GM19023 (cell line): ENCODE data around the gene RAD23A.

ENCODE experiments used
- ATAC-seq: cut with Tn5 transposase; IDR thresholded peaks from one replicate; pipeline ENCODE4 v1.9.1; 2021; ENCODE audit warnings: mild to moderate bottlenecking, moderate library complexity; ENCODE audit not compliant: unreplicated experiment

Gene RAD23A

DNA sequence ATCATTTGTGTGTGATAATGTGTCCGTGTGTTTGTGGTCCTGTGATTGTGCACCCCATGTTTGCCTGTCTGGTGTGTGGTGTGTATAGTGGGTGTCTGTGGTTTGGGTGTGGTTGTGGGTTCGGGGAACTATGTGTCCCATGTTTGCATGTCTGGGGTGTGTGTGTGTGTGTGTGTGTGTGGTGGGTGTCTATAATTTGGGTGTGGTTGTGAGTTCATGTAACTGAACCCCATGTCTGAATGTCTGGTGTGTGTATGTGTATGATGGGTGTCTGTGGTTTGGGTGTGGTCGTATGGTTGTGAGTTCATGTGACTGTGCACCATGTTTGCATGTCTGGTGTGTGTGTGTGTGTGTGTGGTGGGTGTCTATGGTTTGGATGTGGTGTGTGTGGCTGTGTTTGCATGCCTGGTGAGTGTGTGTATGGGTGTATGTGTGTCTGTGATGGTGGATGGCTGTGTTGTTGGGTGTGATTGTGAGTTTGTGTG is 38.5 kb downstream of the RAD23A start:
- ATAC-seq: no peak

DNA sequence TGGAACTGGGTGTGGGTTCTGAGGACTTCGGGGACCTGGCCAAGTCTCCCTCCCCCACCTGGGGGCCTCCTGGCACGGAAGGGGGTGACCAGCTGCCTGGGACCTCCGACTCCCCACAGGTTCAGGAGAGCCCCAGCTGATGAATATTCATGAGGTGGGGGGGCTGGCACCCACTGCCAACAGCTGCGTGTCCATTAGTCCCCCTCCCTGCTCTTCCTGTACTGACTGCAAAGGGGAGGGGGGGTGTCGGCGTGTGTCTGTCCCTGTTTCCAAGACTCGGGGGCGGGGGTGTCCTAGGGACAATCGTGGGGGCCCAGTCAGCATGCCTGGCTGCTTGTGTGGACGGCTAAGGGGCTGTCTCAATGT is 39.0 kb downstream of the RAD23A start:
- ATAC-seq: no peak

DNA sequence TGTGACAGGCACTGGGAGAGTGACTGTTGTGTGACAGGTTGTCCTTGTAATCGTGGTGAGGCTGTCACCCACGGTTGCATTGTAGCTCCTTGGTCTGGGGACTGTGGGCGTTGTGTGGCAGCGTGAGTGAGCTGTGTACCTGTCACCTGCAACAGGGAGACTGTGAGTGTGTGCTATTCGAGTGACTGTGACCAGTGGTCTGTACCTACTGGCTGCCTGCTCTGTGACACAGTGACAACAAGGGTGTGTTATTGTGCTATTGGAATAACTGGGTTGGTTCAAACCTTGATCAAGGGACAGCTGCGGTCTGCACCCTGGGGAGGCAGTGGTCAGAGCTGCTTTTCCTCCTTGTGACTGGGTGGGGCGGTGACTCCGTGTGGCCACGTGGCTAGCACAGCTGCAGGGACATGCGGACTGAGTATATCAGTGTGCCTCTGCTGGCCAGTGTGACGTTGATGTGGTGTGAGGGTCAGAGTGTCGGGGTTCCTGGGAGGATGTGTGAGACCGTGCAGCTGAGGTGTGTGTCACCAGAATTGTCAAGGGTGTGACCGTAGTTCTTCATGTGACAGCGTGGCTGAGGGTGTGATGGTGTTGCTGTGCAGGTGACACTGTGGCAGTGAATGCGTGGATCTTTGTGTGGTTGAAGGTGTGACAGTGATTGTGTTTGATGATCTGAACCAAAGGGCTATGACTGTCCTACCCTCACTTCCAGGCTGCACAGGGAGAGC is 39.6 kb downstream of the RAD23A start:
- ATAC-seq: no peak

DNA sequence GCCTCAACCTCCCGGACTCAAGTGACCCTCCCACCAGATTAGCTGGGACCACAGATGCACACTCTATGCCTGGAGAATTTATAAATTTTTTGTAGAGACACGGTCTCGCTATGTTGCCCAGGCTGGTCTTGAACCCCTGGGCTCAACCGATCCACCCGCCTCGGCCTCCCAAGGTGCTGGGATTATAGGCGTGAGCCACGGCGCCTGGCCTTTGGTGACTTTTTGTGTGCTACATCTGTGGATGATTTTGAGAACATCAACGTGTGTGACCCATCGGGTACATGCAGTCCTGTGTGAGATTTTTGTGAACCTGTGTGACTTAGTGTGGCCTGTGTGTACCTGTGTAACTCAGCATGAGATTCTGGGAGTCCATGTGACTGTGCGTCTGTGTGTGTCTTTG is 41.1 kb downstream of the RAD23A start:
- no peak for ATAC-seq

DNA sequence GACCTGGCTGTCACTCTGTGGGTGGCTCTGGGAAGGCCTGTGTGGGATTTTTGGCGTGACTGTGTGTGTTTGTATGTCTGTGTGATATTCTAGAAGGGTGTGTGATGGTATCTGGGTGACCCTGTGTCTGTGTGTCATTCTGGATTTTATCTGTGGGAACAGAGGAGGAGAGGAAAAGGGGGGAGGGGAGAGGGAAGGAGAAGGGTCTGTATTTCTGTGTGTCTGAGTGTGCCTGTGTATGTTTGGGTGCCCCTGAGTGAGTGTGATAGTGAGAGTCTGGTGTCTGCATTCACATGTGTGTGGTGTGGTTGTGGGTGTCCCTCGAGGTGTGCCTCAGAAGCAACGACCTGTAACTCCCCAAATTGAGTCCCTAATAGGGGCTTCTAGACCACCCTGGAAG is 41.5 kb downstream of the RAD23A start:
- ATAC-seq: no peak

DNA sequence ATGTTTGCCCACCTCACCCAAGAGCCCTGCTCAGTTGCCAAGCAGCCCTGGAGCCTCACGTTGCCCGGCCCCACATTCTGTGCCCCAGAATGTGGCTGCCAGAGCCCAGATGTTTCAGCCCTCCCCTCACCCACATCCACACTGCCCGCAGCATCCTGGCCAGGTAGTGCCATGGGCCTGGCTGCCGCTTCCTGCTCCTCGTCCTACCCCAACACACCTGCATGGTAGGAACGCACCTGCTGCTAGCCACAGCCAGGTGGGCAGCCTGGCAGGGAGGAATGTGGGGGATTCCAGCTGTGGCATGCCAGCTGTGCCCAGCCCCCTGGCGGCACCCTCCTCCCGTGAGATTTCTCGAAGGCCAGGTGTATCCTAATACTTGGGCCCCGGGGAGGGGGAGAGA is 42.1 kb downstream of the RAD23A start:
- no peak for ATAC-seq

DNA sequence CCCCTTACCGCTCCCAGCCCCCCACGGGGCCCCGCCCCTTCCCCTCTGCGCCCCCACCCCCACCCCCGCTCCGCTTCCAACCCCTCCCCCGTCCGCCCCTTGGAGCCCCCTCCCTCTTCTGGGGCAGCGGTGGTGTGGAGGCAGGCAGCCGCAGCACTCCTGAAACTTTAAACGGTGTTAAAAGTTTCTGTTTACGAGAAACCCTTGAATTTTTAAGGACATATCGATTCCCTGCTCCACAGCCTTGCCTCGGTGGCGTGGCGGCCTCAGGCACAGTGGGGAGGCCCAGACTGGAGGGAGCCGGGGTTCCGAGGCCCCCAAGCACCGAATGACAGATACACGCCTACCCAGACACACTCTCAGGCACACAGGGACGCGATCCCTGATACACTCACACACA is 44.8 kb downstream of the RAD23A start:
- no peak for ATAC-seq

DNA sequence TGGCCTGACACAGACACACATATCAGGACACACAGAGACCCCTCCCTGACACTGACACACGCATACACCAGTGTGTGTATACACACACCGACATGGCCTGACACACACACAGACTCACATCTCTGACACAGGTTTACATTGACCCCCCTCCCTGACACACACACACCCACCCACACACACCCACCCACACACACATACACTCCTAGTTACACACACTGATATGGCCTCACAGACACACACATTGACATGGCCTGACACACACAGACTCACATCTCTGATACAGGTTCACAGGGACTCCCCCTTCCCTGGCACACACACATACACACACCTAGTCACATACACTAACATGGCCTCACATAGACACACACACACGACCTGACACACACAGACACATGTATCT is 45.2 kb downstream of the RAD23A start:
- no peak for ATAC-seq

DNA sequence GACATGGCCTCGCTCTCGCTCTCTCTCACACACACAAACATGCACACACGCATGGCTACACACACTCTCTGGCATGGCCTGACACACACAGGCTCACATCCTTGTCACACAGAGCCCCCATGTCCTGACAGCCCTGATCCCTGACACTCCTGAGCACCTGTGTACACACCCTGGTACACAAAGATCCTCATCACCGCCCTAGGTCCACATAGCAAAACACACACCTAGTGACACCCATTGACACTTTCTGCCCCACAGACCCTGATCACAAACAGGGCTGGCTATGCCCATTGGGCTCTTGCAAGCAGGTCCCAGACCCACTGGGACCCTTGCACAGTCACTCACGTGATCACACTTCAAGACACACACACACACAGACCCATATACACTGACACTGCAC is 45.6 kb downstream of the RAD23A start:
- no peak for ATAC-seq

DNA sequence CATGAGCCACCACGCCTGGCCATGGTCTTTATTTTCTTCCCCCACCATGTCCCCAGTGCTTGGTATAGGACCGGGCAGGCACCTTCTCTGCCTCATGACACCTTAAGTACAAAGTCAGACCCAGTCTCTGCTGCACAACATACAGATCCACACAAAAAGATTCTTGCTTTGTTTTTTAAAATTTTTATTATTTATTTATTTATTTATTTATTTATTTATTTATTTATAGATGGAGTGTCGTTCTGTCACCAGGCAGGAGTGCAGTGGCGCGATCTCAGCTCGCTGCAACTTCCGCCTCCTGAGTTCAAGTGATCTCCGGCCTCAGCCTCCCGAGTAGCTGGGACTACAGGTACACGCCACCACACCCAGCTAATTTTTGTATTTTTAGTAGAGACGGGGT is 47.1 kb downstream of the RAD23A start:
- ATAC-seq: no peak

DNA sequence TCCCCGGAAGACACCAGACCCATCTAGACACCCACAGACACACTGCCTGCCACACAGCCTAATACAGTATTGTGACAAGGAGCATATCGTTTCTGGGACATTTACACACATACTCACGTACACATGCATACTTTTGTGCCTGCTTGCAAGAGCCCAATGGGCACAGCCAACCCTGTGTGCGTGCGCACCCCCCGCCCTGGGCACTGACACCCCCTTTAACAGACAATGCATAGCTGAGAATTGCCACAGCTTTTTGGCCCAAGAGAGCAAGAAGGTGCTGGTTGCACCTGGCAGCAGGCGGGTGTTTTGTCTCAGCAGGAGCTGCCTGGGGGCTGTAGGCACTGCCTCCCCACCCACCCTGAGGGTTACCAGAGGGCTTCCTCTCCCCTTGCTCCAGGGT is 47.9 kb downstream of the RAD23A start:
- no peak for ATAC-seq

DNA sequence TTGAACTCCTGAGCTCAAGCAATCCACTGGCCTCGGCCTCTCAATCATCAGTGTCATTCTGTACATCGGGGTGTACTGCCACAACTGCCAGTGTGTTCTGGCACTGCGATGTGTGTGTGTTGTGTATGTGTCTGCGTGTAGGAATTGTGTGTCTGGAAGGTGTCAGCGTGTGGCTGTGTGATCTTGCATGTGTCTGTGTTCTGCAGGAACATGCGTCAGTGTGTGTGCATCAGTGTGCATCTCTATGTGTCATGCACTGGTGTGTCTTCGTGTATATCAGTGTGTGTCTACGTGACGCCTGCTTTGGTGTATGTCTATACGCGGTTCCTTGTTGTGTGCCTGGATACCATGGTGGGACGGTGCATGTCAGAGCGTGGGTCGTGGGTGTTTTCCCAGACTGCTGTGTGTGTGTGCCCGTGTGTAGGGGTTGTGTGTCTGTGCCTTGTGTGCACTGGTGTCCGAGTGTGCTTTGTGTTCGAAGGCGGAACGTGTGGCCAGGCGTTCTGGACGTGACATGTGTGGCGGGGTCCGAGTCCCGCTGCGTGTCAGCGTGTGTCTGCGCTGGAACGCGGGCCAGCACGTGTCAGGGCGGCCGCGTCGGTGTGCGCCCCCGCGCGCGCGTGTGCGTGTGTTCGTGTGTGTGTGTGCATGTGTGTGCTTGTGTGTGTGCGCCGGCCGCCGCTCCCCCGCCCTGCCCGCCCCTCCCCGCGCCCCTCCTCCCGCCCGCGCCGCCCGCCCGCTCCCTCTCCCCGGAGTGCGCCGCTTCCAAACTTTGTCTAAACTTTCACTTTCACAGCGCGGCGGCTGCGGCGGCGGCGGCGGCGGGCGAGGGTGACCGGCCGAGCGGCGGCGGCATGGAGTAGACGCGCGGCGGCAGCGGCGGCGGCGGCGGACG is 49.3 kb downstream of the RAD23A start, which contains the start of gene NFIX:
TSS of gene NFIX (plus strand) at position 775 of the 895 bp plus-strand sequence. CDS start 363 bp downstream, outside the sequence.
- no peak for ATAC-seq

DNA sequence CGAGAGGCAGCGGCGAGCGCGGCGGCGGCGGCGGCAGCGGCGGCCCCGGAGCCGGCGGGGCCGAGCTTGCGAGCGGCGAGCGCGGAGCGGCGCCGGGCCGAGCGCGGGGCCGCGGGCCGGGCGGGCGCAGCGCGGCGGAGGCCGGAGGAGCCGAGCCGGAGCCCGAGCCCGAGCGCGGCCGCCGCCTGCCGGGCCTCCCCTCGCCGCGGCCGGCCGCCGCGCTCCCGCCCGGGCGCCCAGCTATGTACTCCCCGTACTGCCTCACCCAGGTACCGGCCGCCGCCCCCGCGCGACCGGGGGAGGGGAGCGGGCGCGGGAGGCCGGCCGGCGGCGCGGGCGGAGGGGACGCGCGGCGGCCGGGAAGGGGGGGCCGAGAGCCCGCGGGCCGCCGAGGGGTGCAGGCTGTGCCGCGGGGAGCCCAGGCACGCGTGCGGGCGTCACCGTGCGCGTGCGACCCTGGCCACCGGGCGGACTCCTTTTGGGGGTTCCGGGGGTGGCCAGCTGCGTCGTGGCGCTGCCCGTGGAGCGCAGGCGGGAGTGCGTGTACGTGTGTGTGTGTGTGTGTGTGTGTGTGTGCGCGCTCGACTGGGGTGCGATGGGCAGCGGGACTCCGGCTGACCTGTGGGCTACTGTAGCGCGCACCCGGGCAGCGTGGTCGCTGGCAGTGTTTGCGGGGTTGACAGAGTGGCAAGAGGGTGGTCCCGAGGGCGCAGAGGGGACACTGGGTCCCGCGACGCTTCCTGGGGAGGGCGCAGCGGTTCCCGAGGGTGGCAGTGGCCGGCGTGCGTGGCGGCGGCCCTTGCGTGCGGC is 50.1 kb downstream of the RAD23A start:
- no peak for ATAC-seq

DNA sequence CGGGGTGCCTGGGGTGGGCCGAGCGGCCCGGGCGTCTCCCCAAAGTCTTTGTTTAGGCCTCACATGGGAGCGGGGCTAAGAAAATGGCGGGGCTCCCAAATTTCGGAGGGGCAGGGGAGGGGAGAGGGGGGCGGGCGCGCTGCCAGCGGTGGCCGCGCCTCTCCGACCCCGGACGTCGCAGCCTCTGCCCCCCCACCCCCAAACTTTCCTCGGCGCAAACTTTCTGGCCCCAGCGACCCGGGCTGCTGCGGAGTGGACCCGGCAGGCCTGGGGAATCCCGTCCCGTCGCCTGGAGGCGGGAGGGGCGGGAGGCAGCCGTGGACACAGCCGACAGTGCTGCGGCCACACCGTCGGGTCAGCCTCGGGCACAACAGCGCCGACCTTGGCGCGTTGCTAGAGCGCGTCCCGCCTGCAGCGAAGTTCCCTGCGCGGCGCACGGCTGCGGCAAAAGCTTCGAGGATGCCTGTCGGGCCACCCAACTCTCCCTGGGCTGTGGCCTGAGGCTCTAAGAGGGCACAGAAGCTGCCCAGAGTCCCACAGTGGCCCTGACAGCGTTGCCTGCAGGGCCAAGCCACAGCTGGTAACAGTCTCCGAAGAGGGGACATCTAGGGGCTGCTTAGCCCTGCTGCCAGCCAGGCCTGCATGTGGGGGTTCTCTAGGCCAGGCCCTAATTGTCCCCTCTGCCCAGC is 50.9 kb downstream of the RAD23A start:
- ATAC-seq: no peak

DNA sequence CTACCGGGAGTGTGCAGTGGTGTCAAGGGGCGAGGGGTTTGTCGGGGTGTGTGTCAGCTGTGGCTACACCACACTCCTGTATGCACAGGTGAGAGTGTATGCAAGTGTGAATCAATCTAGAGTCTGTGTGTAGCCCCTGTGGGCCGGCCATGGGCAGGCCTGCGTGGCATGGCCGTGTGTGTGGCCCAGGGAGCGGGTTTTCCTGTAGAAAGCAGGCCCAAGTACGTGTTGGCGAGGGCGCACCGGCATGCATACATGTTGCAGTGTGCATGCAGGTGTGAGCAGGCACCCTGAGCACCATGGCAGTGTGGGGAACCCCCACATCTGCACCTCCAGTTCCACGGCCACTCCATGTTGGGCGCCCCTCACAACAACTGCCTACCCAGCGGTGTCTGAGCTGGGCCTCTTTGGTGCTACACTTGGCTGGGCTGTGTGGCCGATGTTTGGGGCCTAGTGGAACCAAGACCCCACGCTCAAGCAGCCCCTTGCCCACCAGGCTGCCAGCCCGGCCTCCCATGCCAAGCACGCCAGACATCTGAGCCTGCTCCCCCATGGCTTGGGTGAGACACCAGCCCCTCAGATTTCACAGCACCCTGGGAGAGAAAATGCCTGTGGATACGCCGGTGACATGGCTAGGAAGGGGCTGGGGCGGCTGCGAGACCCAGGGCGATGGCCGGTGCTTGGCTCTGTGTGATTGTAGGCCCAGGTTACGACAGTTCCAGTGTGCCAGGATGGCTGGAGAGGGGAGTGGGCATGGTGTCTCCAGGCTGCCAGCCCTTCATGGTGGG is 51.7 kb downstream of the RAD23A start:
- no peak for ATAC-seq

DNA sequence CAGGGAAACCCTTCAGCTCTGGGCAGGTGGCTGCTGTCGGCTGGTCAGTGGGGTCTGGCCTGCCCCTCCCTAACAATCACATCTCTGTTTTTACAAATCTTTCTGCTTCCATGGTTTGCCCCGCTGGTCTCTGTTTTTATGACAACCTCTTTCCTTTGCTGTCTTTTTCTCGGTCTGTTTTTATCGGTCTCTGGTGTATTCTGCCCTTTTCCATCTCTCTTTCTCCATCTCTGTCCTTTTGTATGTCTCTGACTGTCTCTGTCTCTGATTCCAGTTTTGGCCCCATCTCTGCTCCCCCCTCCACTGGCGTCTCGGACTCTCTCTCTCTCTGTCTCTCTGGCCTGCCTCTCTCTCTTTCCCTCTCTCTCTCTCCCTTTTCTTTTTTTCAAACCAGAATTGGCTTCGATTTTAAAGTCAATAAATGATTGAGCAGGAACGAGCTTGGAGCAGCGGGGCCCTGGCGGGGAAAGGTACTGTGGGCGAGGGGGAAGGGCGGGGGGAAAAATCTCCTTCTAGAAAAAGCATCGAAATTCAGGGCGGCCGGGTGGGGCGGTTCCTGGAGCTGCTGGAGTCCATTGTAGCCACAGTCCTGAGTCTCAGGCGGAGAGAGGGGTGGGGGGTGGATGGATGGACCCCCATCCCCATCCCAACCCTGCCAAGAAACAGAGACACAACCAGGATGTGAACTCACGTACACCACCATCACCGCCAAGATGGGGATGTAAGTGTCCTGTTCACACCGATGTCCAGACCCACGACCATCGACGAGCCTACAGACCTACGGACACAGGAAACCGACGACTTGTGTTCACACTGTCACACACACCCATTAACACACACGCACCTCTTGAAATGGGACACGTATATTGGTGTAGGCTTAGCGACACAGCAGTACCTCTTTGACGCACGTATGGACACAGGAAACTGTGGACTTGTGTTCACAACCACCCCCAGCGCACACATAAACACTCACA is 52.6 kb downstream of the RAD23A start:
- no peak for ATAC-seq

DNA sequence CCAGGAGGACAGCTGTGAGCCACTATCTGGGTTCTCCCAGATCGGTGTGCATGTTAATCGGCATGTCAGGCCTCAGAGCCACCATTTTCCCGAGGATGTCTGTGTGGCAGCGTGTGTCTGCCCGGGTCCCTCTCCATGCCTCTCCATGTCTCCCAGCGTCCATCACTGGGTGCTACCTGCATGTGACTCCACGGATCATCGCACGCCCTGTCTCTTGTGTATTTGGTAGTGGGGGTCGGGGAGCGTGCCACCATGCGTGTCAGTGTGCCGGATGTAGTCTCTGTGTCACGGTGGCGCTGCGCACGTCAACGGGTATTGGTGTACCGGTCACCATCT is 55.5 kb downstream of the RAD23A start:
- no peak for ATAC-seq

DNA sequence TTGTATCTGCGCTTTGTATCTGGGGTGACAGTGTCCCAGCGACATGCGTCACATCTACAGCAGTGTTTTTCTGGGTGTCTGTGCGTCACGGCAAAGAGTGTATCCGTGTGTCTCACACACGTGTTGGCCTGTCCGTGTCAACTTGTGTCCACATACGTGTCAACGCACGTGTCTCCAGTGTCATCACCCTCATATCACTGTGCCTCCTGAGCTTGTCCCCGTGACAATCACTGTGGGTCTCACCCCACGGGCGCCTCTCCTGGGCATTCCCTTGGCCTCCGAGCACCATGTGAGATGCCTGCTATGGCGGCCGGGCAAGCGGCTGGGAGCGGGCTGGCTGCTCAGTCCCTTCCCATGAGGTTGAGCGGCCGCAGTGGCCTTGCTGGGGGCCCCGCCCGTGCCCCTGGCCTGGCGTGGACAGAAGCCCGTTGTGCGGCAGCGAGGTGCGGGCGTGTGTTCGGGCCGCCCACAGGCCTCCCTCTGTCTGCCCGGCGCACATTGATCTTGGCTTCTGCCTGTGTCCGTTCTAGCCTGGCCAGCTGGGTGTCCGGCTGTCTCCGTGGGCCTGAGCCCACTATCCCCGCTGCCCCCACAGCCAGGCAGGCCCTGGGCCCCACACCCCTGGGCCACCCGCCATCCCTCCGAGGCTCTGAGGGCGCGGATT is 56.0 kb downstream of the RAD23A start:
- no peak for ATAC-seq
